BE2C (cell line): ENCODE data around the gene KRT6B.

Experiments used
- DNase-seq: peaks from one replicate; pipeline ENCODE4 v3.0.0-alpha.2; 2020
- H3K27me3 ChIP-seq: fragments of 250-450 bp; sonication (Bioruptor Pico); 2 replicates; pipeline ENCODE4 v1.5.1; 2020; ENCODE audit warnings: mild to moderate bottlenecking
- H3K36me3 ChIP-seq: fragments of 250-450 bp; sonication (Bioruptor Pico); 2 replicates; pipeline ENCODE4 v1.5.1; 2020; ENCODE audit warnings: mild to moderate bottlenecking
- H3K4me1 ChIP-seq: fragments of 250-450 bp; sonication (Bioruptor Pico); 2 replicates; pipeline ENCODE4 v1.5.1; 2020
- H3K4me3 ChIP-seq: 2 replicates; pipeline ENCODE4 v1.5.1; 2011; ENCODE audit warnings: low read depth, low read length
- H3K9me3 ChIP-seq: fragments of 250-450 bp; sonication (Bioruptor Pico); 2 replicates; pipeline ENCODE4 v1.5.1; 2020
- TF ChIP-seq, protein P1 (sequence below): IDR thresholded peaks from 2 replicates; pipeline ENCODE4 v1.5.1; 2012; ENCODE audit warnings: mild to moderate bottlenecking, low read depth, low read length

The KRT6B gene

DNA sequence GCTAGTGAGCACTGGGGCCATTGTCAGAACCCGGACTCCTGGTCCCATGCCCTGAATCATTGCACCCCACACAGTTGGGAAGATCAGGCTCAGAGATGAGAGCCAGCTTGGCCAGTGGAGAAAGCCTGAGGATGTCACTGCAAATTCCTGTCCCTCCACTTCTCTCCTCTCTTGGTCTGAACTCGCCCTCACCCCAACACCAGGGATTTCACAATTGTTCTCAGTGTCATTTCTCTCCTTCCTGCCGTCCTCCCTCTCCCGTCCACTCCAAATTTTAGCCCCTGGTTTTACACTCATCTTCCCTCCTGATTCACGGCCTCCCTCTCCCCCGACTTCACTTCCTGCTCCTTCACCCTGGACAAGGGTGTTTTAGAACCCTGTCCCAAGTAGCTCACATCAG lies 28.9 kb downstream of the KRT6B start:
- H3K4me1 ChIP-seq, result no peaks in the 10 kb centered on the region
- H3K27me3 ChIP-seq, result peaks cover 5% of the 10 kb centered on the region
- H3K4me3 ChIP-seq, result no peak overlapping the region
- H3K9me3 ChIP-seq, result no peaks in the 10 kb centered on the region
- DNase-seq, result no peak
- no peaks in the 10 kb centered on the region for H3K36me3 ChIP-seq
- TF ChIP-seq, protein P1, sequence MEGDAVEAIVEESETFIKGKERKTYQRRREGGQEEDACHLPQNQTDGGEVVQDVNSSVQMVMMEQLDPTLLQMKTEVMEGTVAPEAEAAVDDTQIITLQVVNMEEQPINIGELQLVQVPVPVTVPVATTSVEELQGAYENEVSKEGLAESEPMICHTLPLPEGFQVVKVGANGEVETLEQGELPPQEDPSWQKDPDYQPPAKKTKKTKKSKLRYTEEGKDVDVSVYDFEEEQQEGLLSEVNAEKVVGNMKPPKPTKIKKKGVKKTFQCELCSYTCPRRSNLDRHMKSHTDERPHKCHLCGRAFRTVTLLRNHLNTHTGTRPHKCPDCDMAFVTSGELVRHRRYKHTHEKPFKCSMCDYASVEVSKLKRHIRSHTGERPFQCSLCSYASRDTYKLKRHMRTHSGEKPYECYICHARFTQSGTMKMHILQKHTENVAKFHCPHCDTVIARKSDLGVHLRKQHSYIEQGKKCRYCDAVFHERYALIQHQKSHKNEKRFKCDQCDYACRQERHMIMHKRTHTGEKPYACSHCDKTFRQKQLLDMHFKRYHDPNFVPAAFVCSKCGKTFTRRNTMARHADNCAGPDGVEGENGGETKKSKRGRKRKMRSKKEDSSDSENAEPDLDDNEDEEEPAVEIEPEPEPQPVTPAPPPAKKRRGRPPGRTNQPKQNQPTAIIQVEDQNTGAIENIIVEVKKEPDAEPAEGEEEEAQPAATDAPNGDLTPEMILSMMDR, result no peak

DNA sequence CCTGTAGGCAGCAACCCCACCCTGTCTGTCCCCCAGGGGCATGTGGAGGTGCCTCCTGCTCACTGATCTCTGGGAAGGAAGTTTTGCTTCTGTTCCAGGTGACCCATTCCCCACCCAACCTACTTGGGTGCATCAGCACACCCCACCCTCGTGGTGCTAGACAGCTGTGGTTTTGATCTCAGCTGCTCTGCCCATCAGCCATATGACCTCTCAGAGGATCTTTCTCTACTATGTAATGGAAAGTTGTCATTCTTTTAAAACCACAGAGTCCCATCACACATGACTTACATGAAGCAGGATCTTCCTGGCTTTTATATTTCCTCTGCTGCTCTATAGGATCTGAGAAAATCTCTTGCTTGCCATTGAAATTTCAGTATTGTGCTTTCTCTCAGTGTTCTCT lies 32.3 kb downstream of the KRT6B start:
- H3K36me3 ChIP-seq, result no peaks in the 10 kb centered on the region

DNA sequence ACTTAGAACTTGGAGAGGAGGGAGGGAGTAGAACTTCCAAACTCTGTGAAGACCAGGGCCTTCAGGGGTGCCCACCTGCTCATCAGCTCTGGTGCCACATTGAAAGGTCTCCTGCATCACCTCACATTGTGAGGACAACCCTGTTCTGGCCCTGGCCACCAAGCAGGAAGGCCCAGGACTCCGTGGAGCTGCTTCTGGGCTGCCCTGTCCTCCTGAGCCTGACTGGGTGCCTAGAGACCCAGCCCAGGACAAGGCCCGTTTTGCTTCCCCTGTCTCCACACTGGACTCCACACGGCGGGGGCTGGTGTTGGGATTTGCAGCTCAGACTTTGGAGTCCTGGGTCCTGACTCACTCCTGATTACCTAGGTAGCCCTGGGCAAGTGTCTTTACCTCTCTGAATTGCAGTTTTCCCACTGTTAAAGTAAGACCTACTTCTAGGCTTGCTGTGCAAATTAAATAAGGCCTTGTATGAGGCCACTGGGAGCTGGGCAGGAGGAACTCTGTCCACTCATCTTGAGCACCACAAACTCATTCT lies 33.3 kb downstream of the KRT6B start:
- Histone ChIP-seq H3K4me1 (no peaks in the 10 kb centered on the region), H3K4me3 (no peak overlapping the region), H3K27me3 (no peaks in the 10 kb centered on the region), H3K36me3 (no peaks in the 10 kb centered on the region), H3K9me3 (no peaks in the 10 kb centered on the region)
- DNase-seq, result no peak
- TF ChIP-seq, protein P1, result no peak

More for the DNA sequence above, 32.3 kb downstream of the KRT6B start:
- no peaks in the 10 kb centered on the region for H3K27me3 ChIP-seq
- TF ChIP-seq, protein P1, result no peak
- no peaks in the 10 kb centered on the region for H3K4me1 ChIP-seq
- no peak for DNase-seq
- no peaks in the 10 kb centered on the region for H3K9me3 ChIP-seq
- H3K4me3 ChIP-seq, result no peak overlapping the region

DNA sequence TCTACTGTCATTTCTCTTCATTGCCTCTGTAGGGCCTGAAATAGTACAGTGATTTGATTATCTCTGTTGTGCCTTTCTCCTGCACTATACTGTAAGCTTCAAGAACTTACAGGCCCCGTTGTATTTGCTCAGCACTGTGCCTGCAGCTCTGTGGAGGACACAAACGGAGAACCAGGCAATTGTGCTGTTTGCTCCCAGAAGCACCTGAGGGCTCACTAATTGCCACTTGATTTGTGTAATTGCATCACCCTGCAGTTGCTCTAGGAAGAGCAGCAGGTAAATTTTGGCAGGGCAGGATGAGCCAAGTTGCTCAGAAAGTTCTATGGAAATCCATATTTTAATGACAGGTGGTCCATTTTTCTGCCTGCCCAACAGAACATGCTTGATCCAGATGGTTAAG lies 34.2 kb downstream of the KRT6B start:
- Histone ChIP-seq H3K4me1 (no peaks in the 10 kb centered on the region), H3K9me3 (no peaks in the 10 kb centered on the region), H3K36me3 (no peaks in the 10 kb centered on the region), H3K4me3 (no peak overlapping the region), H3K27me3 (no peaks in the 10 kb centered on the region)
- DNase-seq, result no peak
- TF ChIP-seq, protein P1, result no peak

DNA sequence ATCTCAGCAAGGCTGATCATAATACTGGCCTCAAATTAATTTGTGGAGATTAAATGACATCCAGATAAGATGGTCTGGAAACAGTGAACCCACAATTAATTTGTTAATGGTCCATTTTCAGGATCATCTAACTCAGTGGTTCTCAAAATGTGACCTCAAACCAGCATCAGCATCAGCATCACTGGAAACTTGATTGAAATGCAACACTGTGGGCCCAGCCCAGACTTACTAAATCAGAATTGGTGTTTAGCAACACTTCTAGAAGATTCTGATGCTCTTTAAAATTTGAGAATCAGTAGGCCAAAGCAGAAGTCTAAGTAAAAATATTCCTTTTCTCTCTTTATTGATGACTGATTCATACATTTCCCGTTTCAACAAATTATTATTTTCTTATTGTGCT lies 35.2 kb downstream of the KRT6B start:
- no peak overlapping the region for H3K4me3 ChIP-seq
- TF ChIP-seq, protein P1, result no peak
- no peak for DNase-seq
- H3K36me3 ChIP-seq, result no peaks in the 10 kb centered on the region
- H3K27me3 ChIP-seq, result no peaks in the 10 kb centered on the region
- H3K4me1 ChIP-seq, result no peaks in the 10 kb centered on the region
- no peaks in the 10 kb centered on the region for H3K9me3 ChIP-seq

DNA sequence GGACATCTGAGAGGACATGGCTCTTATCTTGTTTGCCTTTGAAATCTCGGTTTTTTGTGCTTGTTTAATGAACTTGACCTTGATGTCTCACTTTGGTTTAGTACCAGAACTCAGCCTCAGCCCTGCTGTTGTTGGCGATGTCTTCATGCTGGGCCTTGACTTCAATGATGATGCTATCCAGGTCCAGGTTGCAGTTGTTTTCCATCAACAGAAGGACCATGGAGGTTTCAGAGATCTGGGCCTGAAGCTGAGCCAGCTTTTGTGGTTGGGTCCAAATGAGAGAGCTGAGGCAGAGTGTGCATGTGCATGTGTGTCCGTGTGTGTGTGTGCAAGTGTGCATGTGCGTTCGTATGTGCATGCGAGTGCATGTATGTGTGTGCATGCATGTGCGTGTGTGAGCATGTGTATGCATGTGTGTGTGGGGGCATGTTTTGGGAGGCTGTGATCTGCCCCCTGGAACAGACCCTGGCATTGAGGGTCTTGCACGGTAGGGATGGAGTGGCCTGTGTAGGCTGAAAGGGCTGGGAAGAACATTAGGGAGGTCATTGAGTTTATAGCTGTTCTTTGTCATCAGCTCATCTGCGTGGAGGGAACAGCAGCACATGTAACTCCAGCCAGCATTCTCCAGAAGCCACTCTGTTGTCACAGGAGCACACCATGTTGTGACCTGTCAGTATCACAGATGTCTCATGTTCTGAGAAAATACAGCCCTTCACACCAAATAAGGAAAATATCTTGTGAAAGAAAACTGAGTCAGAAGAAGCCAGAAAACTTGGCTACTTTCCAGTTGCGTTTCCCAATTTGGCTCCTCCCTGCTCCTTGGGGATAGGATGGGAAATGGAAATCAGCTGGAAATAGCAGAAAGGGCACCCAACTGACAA lies 35.8 kb downstream of the KRT6B start:
- Histone ChIP-seq H3K27me3 (no peaks in the 10 kb centered on the region), H3K9me3 (no peaks in the 10 kb centered on the region), H3K4me1 (no peaks in the 10 kb centered on the region), H3K36me3 (no peaks in the 10 kb centered on the region), H3K4me3 (no peak overlapping the region)
- DNase-seq, result no peak
- TF ChIP-seq, protein P1, result no peak
